HepG2 (cell line): ENCODE measurements around the gene RGS14. TPM values are rescaled to one million over a fixed set of nuclear protein-coding genes. Genes with fewer than 3 reads are reported as not detected.
A peak's percentile ranks its signal among the peaks of the same experiment; 100 is the strongest.

Source experiments
- ARNT ChIP-seq: fragments of 450-650 bp; IDR thresholded peaks from 2 replicates; pipeline ENCODE4 v1.6.1; 2017
- ELF3 ChIP-seq: IDR thresholded peaks from 2 replicates; pipeline ENCODE4 v1.6.1; 2016; ENCODE audit warnings: missing genetic modification reagents, missing compliant biosample characterization
- FOSL2 ChIP-seq: sonication (generic); formaldehyde crosslinking; IDR thresholded peaks from 2 replicates; pipeline ENCODE4 v1.4.0; 2020; ENCODE audit warnings: missing genetic modification reagents
- GATA4 ChIP-seq: sonication (generic); IDR thresholded peaks from 2 replicates; pipeline ENCODE4 v1.6.1; 2016; ENCODE audit warnings: antibody characterized with exemption, low read depth, borderline replicate concordance
- HMG20B ChIP-seq: conservative IDR thresholded peaks from 2 replicates; pipeline ENCODE4 v1.6.1; 2016; ENCODE audit warnings: missing genetic modification reagents, missing compliant biosample characterization
- MYPOP ChIP-seq: sonication (generic); formaldehyde crosslinking; IDR thresholded peaks from 2 replicates; pipeline ENCODE4 v1.8.1; 2023; ENCODE audit warnings: mild to moderate bottlenecking, moderate library complexity, missing genetic modification reagents
- RBFOX2 ChIP-seq: fragments of 200-400 bp; formaldehyde crosslinking; IDR thresholded peaks from 2 replicates; pipeline ENCODE4 v1.6.1; 2017; ENCODE audit warnings: low read depth, mild to moderate bottlenecking, low read length
- STAT5B ChIP-seq: sonication (generic); formaldehyde crosslinking; IDR thresholded peaks from 2 replicates; pipeline ENCODE4 v1.4.0; 2020; ENCODE audit warnings: missing genetic modification reagents
- TFDP1 ChIP-seq: IDR thresholded peaks from 2 replicates; pipeline ENCODE4 v1.6.1; 2016; ENCODE audit warnings: missing compliant biosample characterization, missing genetic modification reagents, borderline replicate concordance
- YEATS2 ChIP-seq: sonication (generic); formaldehyde crosslinking; IDR thresholded peaks from 2 replicates; pipeline ENCODE4 v1.4.0; 2020; ENCODE audit warnings: missing genetic modification reagents, borderline replicate concordance
- ZNF264 ChIP-seq: sonication (generic); formaldehyde crosslinking; IDR thresholded peaks from 2 replicates; pipeline ENCODE4 v1.4.0; 2020; ENCODE audit warnings: missing genetic modification reagents
- ZUFSP ChIP-seq: sonication (generic); formaldehyde crosslinking; IDR thresholded peaks from 2 replicates; pipeline ENCODE4 v1.9.0; 2021; ENCODE audit warnings: missing genetic modification reagents, mild to moderate bottlenecking, borderline replicate concordance
- polyA plus RNA-seq, 8 experiments: library from polyadenylated mRNA; depleted of rRNA in 3 of 8; stranded (reverse) in 7 of 8; unstranded in 1 of 8; fragments of >200 nt; fragmentation: Illumina TruSeq in 4 of 8; extraction: Trizol in 4 of 8; gene quantifications; 2 replicates each; pipeline versions ENCODE4 v1.2.1 to v1.2.3, GENCODE V29; 2011 to 2016; ENCODE audit warnings: low read depth in 4 of 8, missing spikeins in 1 of 8, mixed read lengths in 1 of 8; ENCODE audit not compliant: insufficient read depth in 1 of 8
- total RNA-seq, 5 experiments: library from RNA; depleted of rRNA; stranded (reverse); fragments of >200 nt; fragmentation: Illumina TruSeq; extraction: Trizol; gene quantifications; 2 replicates each; pipeline ENCODE4 v1.2.3, GENCODE V29; 2016; ENCODE audit warnings: low read depth in 1 of 5
- TF ChIP-seq, protein P1 (sequence below): IDR thresholded peaks from 2 replicates; pipeline ENCODE4 v1.6.1; 2016
- TF ChIP-seq, protein P2 (sequence below): sonication (generic); formaldehyde crosslinking; IDR thresholded peaks from 2 replicates; pipeline ENCODE4 v1.4.0; 2020; ENCODE audit warnings: mild to moderate bottlenecking, missing genetic modification reagents
- TF ChIP-seq, protein P3 (sequence below): sonication (generic); formaldehyde crosslinking; IDR thresholded peaks from 2 replicates; pipeline ENCODE4 v1.4.0; 2020; ENCODE audit warnings: mild to moderate bottlenecking, missing genetic modification reagents
- TF ChIP-seq, protein P4 (sequence below): IDR thresholded peaks from 2 replicates; pipeline ENCODE4 v1.6.1; 2016; ENCODE audit warnings: control low read depth

RGS14 gene
- total and polyA plus RNA-seq, 2 of the 13 experiments (the other 11 are each of a cell fraction or from before 2014, with no cell fraction given) = 11.1 to 17.2 TPM

GRCh38 chr5:177311723-177312648 is 45.7 kb upstream of the RGS14 start, which contains the start of gene MXD3 (continued):
- TF ChIP-seq ZUFSP (CRISPR knock-in tag) (no peak), ELF3 (CRISPR knock-in tag) (no peak), HMG20B (CRISPR knock-in tag) (no peak), FOSL2 (CRISPR knock-in tag) (peak; percentile 9; the same call in 1 of the 2 replicates), YEATS2 (CRISPR knock-in tag) (no peak), RBFOX2 (peak; percentile 65), MYPOP (CRISPR knock-in tag) (peak; percentile 29; the same call in 1 of the 2 replicates), STAT5B (no peak), ARNT (no peak), GATA4 (no peak), TFDP1 (CRISPR knock-in tag) (peak; percentile 99), ZNF264 (CRISPR knock-in tag) (no peak)
- TF ChIP-seq, protein P1, sequence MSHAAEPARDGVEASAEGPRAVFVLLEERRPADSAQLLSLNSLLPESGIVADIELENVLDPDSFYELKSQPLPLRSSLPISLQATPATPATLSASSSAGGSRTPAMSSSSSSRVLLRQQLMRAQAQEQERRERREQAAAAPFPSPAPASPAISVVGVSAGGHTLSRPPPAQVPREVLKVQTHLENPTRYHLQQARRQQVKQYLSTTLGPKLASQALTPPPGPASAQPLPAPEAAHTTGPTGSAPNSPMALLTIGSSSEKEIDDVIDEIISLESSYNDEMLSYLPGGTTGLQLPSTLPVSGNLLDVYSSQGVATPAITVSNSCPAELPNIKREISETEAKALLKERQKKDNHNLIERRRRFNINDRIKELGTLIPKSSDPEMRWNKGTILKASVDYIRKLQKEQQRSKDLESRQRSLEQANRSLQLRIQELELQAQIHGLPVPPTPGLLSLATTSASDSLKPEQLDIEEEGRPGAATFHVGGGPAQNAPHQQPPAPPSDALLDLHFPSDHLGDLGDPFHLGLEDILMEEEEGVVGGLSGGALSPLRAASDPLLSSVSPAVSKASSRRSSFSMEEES (CRISPR knock-in tag) = no peak
- TF ChIP-seq, protein P2, sequence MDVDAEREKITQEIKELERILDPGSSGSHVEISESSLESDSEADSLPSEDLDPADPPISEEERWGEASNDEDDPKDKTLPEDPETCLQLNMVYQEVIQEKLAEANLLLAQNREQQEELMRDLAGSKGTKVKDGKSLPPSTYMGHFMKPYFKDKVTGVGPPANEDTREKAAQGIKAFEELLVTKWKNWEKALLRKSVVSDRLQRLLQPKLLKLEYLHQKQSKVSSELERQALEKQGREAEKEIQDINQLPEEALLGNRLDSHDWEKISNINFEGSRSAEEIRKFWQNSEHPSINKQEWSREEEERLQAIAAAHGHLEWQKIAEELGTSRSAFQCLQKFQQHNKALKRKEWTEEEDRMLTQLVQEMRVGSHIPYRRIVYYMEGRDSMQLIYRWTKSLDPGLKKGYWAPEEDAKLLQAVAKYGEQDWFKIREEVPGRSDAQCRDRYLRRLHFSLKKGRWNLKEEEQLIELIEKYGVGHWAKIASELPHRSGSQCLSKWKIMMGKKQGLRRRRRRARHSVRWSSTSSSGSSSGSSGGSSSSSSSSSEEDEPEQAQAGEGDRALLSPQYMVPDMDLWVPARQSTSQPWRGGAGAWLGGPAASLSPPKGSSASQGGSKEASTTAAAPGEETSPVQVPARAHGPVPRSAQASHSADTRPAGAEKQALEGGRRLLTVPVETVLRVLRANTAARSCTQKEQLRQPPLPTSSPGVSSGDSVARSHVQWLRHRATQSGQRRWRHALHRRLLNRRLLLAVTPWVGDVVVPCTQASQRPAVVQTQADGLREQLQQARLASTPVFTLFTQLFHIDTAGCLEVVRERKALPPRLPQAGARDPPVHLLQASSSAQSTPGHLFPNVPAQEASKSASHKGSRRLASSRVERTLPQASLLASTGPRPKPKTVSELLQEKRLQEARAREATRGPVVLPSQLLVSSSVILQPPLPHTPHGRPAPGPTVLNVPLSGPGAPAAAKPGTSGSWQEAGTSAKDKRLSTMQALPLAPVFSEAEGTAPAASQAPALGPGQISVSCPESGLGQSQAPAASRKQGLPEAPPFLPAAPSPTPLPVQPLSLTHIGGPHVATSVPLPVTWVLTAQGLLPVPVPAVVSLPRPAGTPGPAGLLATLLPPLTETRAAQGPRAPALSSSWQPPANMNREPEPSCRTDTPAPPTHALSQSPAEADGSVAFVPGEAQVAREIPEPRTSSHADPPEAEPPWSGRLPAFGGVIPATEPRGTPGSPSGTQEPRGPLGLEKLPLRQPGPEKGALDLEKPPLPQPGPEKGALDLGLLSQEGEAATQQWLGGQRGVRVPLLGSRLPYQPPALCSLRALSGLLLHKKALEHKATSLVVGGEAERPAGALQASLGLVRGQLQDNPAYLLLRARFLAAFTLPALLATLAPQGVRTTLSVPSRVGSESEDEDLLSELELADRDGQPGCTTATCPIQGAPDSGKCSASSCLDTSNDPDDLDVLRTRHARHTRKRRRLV (CRISPR knock-in tag) = no peak
- TF ChIP-seq, protein P3, sequence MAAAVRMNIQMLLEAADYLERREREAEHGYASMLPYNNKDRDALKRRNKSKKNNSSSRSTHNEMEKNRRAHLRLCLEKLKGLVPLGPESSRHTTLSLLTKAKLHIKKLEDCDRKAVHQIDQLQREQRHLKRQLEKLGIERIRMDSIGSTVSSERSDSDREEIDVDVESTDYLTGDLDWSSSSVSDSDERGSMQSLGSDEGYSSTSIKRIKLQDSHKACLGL (CRISPR knock-in tag) = peak; percentile 99; the same call in 1 of the 2 replicates
- TF ChIP-seq, protein P4, sequence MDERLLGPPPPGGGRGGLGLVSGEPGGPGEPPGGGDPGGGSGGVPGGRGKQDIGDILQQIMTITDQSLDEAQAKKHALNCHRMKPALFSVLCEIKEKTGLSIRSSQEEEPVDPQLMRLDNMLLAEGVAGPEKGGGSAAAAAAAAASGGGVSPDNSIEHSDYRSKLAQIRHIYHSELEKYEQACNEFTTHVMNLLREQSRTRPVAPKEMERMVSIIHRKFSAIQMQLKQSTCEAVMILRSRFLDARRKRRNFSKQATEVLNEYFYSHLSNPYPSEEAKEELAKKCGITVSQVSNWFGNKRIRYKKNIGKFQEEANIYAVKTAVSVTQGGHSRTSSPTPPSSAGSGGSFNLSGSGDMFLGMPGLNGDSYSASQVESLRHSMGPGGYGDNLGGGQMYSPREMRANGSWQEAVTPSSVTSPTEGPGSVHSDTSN (CRISPR knock-in tag) = no peak
